K562 (cell line): ENCODE measurements around the gene ZFP36. TPM values are rescaled to one million over a fixed set of nuclear protein-coding genes. Genes with fewer than 3 reads are reported as not detected.

Experiments
- BCLAF1 ChIP-seq, 2 experiments: fragments of 450-650 bp in 1 of 2; IDR thresholded peaks; 2 replicates each; pipeline ENCODE4 v1.6.1; 2011 to 2017; ENCODE audit warnings: low read depth in 2 of 2, antibody characterized with exemption in 1 of 2, borderline replicate concordance in 1 of 2, low read length in 1 of 2, mild to moderate bottlenecking in 1 of 2, mixed read lengths in 1 of 2; ENCODE audit not compliant: control insufficient read depth in 1 of 2
- CBX1 ChIP-seq: sonication (generic); IDR thresholded peaks from 2 replicates; pipeline ENCODE4 v1.6.1; 2016; ENCODE audit warnings: antibody characterized with exemption, low read depth, mild to moderate bottlenecking
- CREM ChIP-seq: IDR thresholded peaks from 2 replicates; pipeline ENCODE4 v1.6.1; 2014; ENCODE audit warnings: antibody characterized with exemption, low read depth
- DPF2 ChIP-seq: fragments of 450-650 bp; IDR thresholded peaks from 2 replicates; pipeline ENCODE4 v1.6.1; 2016
- E2F1 ChIP-seq: sonication (generic); formaldehyde crosslinking; IDR thresholded peaks from 2 replicates; pipeline ENCODE4 v1.8.1; 2023; ENCODE audit warnings: mild to moderate bottlenecking, missing genetic modification reagents, moderate library complexity
- E2F6 ChIP-seq, 2 experiments: IDR thresholded peaks; 2 replicates each; pipeline ENCODE4 v1.6.1; 2011; ENCODE audit warnings: borderline replicate concordance in 1 of 2, control low read depth in 1 of 2, low read depth in 1 of 2, low read length in 1 of 2, mild to moderate bottlenecking in 1 of 2, mixed read lengths in 1 of 2, moderate library complexity in 1 of 2; ENCODE audit not compliant: insufficient read depth in 1 of 2, insufficient read length in 1 of 2, poor library complexity in 1 of 2, severe bottlenecking in 1 of 2; ENCODE audit errors: extremely low read depth in 1 of 2
- ELF4 ChIP-seq: fragments of 450-650 bp; formaldehyde crosslinking; IDR thresholded peaks from 2 replicates; pipeline ENCODE4 v1.4.0; 2022; ENCODE audit warnings: missing genetic modification characterization
- GABPB1 ChIP-seq: sonication (generic); formaldehyde crosslinking; IDR thresholded peaks from 2 replicates; pipeline ENCODE4 v1.8.0; 2022; ENCODE audit warnings: mild to moderate bottlenecking, missing genetic modification reagents
- HMGXB4 ChIP-seq: sonication (generic); formaldehyde crosslinking; IDR thresholded peaks from 2 replicates; pipeline ENCODE4 v1.8.1; 2023; ENCODE audit warnings: mild to moderate bottlenecking, missing genetic modification reagents
- MECOM ChIP-seq: fragments of 250-450 bp; sonication (Bioruptor Pico); IDR thresholded peaks from 2 replicates; pipeline ENCODE4 v1.8.0; 2022; ENCODE audit warnings: inconsistent platforms
- MYC ChIP-seq, 2 experiments: fragments of 250-450 bp in 1 of 2; sonication (Bioruptor Pico) in 1 of 2; IDR thresholded peaks; 2 replicates each; pipeline versions ENCODE4 v1.5.1 to v1.6.1; 2012 to 2021; ENCODE audit warnings: low read depth in 2 of 2, borderline replicate concordance in 1 of 2, improper control_type of control experiment in 1 of 2, low read length in 1 of 2, mild to moderate bottlenecking in 1 of 2, moderate library complexity in 1 of 2
- NKRF ChIP-seq: fragments of 450-650 bp; IDR thresholded peaks from 2 replicates; pipeline ENCODE4 v1.6.1; 2016; ENCODE audit warnings: borderline replicate concordance
- PTBP1 ChIP-seq: fragments of 200-400 bp; formaldehyde crosslinking; IDR thresholded peaks from 2 replicates; pipeline ENCODE4 v1.6.1; 2017; ENCODE audit warnings: low read depth, low read length
- ZC3H4 ChIP-seq: sonication (generic); formaldehyde crosslinking; IDR thresholded peaks from 2 replicates; pipeline ENCODE4 v1.9.0; 2021; ENCODE audit warnings: missing genetic modification reagents, borderline replicate concordance
- ZNF217 ChIP-seq: sonication (generic); formaldehyde crosslinking; IDR thresholded peaks from 2 replicates; pipeline ENCODE4 v1.8.0; 2022; ENCODE audit warnings: mild to moderate bottlenecking, missing genetic modification reagents
- ZNF354B ChIP-seq: fragments of 250-450 bp; sonication (Bioruptor Pico); IDR thresholded peaks from 2 replicates; pipeline ENCODE4 v1.4.0; 2020
- polyA plus RNA-seq, 8 experiments: library from polyadenylated mRNA; depleted of rRNA in 4 of 8; stranded (reverse) in 5 of 8; unstranded in 3 of 8; fragments of >200 nt; fragmentation: Nextera tagmentation in 2 of 8; fragmentation: Illumina TruSeq in 1 of 8; extraction: Ambion mirVana in 2 of 8; extraction: Trizol in 1 of 8; gene quantifications; 2 replicates each; pipeline versions ENCODE4 v1.2.1 to v1.2.3, GENCODE V29; 2011 to 2014; ENCODE audit warnings: inconsistent platforms in 1 of 8, missing spikeins in 1 of 8
- total RNA-seq, 7 experiments: library from RNA; depleted of rRNA in 6 of 7; stranded (reverse); fragments of >200 nt in 6 of 7; fragmentation: Illumina TruSeq in 2 of 7; extraction: Trizol in 2 of 7; gene quantifications; 2 replicates each; pipeline versions ENCODE4 v1.2.1 to v1.2.3, GENCODE V29; 2011 to 2021; ENCODE audit warnings: low replicate concordance in 1 of 7

Gene ZFP36
- total and polyA plus RNA-seq, 9 of the 15 experiments (the other 6 are each of a cell fraction or from before 2014, with no cell fraction given) = 1.0 to 20.1 (median 3.5) TPM

GRCh38 chr19:39406656-39407409, at the start of gene ZFP36 (continued):
- TF ChIP-seq E2F1 (peak; percentile 73; the same call in 1 of the 2 replicates), MYC (IDR thresholded peaks at IDR 0.05; ENCODE audit: low read depth, low read length) (peak; percentile 10), MYC (CRISPR knock-in tag; IDR thresholded peaks at IDR 0.05; ENCODE audit: borderline replicate concordance, low read depth) (no peak), ELF4 (0 out of 2 replicates have a peak, but pooled peaks have one; percentile 14), E2F6 (IDR thresholded peaks at IDR 0.05; ENCODE audit: borderline replicate concordance in 1 of 2, extremely low read depth in 1 of 2, insufficient read depth in 1 of 2, insufficient read length in 1 of 2, low read depth in 1 of 2, low read length in 1 of 2, poor library complexity in 1 of 2, severe bottlenecking in 1 of 2) (peak in 1 of 2 experiments; percentile 34), BCLAF1 (IDR thresholded peaks at IDR 0.05; ENCODE audit: borderline replicate concordance in 1 of 2, control insufficient read depth in 1 of 2, low read depth in 2 of 2, low read length in 1 of 2) (peak in 1 of 2 experiments; percentile 84; a peak in 1 of 4 replicates), ZNF354B (CRISPR knock-in tag) (no peak), ZC3H4 (0 out of 2 replicates have a peak, but pooled peaks have one; percentile 32), CREM (peak; percentile 51; the same call in 1 of the 2 replicates), ZNF217 (no peak), GABPB1 (CRISPR knock-in tag) (peak; percentile 61; the same call in 1 of the 2 replicates), DPF2 (peak; percentile 16; the same call in 1 of the 2 replicates), NKRF (0 out of 2 replicates have a peak, but pooled peaks have one; percentile 35), PTBP1 (no peak), MECOM (CRISPR knock-in tag) (no peak), CBX1 (peak; percentile 79; the same call in 1 of the 2 replicates), HMGXB4 (CRISPR knock-in tag) (peak; percentile 47; the same call in 1 of the 2 replicates)
